SK-N-DZ (cell line): ENCODE data around the gene CEP170B.

ENCODE experiments used
- DNase-seq: peaks from one replicate; pipeline ENCODE4 v3.0.0-alpha.2; 2015; ENCODE audit warnings: low spot score

The CEP170B gene

GRCh38 chr14:104866451-104867370, 1.6 kb downstream of the CEP170B start:
- no peak for DNase-seq

- DNase-seq, result no peak
Observed at GRCh38 chr14:104867371-104868059, 2.4 kb downstream of the CEP170B start.

DNA sequence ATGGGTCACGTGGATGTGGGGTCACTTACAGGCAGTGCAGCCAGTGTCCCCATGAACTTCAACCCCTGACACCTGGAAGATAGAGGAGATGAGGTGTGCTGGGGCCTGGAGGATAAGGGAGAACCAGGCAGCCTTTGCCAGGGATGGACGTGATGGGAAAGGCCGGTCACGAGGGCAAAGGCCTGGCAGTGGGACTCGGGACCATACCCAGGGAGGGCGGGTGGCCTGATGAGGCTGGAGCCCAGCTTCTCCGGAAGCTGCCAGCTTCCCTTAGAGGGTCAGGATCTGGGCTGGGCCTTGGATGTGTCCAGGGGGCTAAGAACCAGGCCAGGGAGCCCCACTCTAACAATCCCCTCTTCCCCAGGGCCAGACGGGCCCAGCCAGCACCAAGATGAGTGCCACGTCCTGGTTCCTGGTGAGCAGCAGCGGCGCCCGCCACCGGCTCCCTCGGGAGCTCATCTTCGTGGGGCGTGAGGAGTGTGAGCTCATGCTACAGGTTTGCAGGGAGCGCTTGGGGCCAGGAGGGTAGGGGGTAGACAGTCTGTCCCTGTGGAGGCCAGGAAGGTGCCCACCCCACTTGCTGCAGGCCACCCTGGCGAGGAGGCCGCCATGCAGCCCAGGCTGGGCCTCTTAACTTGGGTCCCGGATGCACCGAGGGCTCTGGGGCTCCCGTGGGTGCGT, 3.1 kb downstream of the CEP170B start:
- no peak for DNase-seq

- DNase-seq, result no peak
Observed at GRCh38 chr14:104868811-104869572, 3.9 kb downstream of the CEP170B start.

- no peak for DNase-seq
Observed at GRCh38 chr14:104869669-104870367, 4.8 kb downstream of the CEP170B start.

DNA sequence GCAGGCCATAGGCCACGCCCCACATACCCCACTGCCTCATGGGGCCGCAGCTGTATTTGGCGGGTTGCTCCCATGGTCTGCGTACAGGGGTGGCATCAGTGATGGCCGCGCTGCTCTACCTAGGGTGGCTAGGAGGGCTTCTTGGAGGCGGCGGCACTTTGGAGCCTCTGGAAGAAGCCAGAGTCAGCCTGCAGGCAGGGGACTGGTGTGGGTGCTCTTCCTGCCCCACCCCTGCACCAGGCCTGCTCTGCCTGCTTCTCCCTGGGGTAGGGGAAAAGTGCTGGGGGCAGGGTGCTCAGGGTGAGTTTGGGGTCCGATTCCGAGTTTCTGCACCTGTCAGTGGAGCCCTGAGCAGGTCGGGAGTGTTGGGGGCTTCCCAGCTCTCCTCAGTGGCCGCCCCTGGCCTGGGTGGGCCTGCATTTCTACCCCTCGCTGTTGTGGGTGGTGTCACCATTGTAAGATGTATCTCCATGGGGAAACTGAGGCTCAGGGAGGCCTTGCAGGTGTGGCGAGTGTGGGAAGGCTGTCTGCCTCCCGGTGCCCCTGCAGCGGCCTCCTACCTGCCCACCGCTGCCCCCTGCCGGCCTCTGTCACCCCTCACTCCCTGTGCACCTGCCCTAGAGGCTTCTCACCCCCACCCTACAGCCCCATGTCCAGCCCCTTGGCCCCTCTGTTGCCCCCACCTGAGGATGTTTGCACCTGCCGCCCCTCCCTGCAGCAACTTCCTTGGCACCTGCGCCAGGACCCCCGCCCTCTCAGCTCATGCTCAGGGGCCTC, 5.5 kb downstream of the CEP170B start:
- DNase-seq, result no peak

DNA sequence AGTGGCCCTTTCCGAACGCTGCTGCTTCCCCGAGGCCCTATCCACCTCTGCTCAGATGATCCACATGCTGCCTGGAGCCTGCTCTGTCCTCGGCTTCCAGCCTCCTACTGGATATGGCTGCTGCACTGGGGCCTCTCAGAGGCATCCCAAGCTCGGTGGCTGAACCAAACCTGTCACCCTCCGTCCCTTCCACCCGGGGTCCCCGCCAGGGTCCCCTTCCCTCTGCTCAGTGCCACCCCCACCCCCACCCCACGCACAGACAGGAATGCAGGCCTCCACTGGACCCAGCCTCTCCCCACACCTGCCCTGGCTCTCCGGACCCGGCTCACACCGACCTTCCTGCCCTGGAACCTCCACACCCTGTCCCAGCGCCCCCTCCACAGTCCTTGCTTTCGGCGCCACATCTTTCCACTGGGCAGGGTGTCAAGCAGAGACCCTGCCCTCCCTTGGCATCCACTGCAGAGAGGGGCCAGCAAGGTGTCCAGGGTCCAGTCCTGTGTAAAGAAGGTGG, 6.1 kb downstream of the CEP170B start:
- no peak for DNase-seq

GRCh38 chr14:104871656-104872468, 6.8 kb downstream of the CEP170B start:
- DNase-seq, result no peak

DNA sequence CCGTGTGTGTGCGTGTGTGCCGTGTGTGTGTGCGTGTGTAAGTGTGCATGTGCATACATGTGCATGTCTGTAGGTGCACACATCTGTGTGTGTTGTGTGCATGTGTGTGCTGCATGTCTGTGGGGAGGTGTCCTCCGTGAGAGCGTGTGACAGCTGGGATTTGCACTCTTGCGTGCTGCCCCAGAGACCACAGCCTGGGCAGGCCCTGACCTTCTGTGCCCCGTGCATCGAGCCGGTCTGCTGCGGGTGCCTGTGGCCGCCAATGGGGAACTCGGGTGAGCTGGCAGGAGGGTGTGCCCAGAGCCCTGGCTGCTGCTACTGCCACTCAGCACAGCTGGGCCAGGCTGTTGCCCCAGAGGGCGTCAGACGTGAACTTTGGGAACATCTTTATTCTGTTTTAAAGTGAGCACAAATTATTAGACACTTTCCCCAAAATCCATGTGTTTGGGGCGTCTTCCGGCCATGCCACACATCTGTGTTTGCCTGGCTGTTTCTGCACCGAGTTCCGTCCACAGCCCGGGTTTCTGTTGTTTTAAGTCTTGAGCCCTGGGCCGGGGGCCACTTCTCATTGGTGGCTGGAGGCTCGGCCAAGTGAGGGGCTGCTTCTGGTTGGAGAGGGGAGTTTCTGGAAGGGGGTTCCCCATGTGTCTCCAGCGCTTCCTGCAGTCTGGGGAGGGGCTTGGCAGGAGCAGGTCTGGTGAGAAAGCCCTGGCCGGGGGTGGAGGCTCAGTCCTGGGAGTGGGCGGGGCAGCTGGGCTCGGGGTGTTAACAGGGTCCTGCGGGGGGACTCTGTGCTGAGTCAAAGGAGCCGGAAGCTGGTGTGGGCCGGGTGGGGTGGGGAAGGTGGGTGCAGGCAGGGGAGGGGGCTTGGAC, 7.6 kb downstream of the CEP170B start:
- DNase-seq, result no peak

- no peak for DNase-seq
Observed at GRCh38 chr14:104873380-104874055, 8.4 kb downstream of the CEP170B start.

GRCh38 chr14:104874110-104874531, 9.1 kb downstream of the CEP170B start:
- DNase-seq, result no peak

- DNase-seq, result no peak
Observed at GRCh38 chr14:104874571-104875411, 9.7 kb downstream of the CEP170B start.

- DNase-seq, result no peak
Observed at GRCh38 chr14:104875412-104875751, 10.3 kb downstream of the CEP170B start.

GRCh38 chr14:104875811-104876210, 10.7 kb downstream of the CEP170B start:
- DNase-seq, result no peak

DNA sequence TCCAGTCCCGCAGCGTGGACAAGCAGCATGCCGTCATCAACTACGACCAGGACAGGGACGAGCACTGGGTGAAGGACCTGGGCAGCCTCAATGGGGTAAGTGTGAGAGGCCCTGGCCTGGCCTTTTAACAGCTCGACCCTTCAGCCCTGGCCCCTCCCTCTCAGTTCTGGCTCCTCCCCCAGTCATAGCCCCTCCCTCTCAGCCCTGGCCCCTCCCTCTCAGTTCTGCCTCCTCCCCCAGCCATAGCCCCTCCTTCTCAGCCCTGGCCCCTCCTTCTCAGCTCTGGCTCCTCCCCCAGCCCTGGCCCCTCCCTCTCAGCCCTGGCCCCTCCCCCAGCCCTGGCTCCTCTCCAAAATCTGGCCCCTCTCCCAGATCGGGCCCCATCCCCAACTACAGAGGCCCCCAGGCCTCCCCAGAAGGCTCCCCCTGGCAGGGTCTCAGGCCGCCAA, 11.2 kb downstream of the CEP170B start:
- no peak for DNase-seq

DNA sequence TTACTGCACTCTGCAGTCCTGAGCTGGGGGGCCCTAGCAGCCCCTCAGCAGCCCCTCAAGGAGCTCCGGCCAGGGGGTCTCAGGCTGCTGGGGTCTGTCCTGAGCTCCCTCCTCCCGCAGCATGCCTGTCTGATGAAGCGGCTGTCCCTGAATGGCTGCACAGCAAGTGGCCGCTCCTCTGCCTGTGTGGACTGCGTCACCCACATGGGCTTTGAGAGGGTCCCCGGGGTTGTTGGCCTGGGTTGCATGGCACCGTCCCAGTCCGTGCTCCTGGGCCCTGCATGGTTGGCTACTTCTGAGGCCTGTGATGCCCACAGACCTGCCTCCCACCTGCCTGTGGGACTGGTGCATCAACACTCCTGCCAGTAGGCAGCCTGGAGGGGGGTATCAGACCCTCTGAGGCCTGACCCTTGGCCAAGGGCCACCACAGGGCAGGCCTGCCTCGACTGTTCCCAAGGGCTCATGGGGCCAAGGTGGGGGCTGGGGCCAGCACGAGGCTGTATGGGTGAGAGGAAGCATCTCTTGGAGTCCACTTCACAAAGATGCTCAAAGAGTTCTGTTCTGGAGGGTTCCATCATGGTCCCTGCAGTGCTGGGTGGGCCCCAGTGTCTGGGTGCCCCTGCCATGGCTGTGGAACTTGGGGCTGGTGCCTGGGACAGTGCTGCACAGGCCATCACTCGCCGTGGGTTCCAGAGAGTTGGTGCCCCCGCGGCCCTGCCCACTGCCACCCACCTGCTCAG, 12.2 kb downstream of the CEP170B start:
- no peak for DNase-seq
